HS-5 (cell line): Measurements from ENCODE around the gene FXYD6.

ENCODE experiments used
- DNase-seq: peaks from one replicate; pipeline ENCODE4 v3.0.0-alpha.2; 2012; ENCODE audit warnings: low read depth

FXYD6 gene

GRCh38 chr11:117828611-117829368 is 47.7 kb downstream of the FXYD6 start:
- no peak for DNase-seq

- no peak for DNase-seq
Observed at GRCh38 chr11:117827521-117828511, 48.6 kb downstream of the FXYD6 start.

GRCh38 chr11:117826832-117827231 is 49.6 kb downstream of the FXYD6 start:
- no peak for DNase-seq

GRCh38 chr11:117826190-117826570 is 50.3 kb downstream of the FXYD6 start:
- no peak for DNase-seq

GRCh38 chr11:117825538-117826189 is 50.8 kb downstream of the FXYD6 start:
- no peak for DNase-seq

- DNase-seq = no peak
Observed at GRCh38 chr11:117824571-117825537, 51.6 kb downstream of the FXYD6 start, which contains the start of gene FXYD2. FXYD2 (minus strand) TSS chr11:117824744; CDS start chr11:117824678, 66 bp downstream.

GRCh38 chr11:117823946-117824420 is 52.5 kb downstream of the FXYD6 start:
- DNase-seq = no peak

- no peak for DNase-seq
Observed at GRCh38 chr11:117823294-117823945, 53.0 kb downstream of the FXYD6 start.

GRCh38 chr11:117822074-117823033 is 54.1 kb downstream of the FXYD6 start:
- DNase-seq = no peak

- no peak for DNase-seq
Observed at GRCh38 chr11:117821431-117821830, 55.0 kb downstream of the FXYD6 start.

GRCh38 chr11:117820516-117820915 is 55.9 kb downstream of the FXYD6 start:
- DNase-seq = no peak

- no peak for DNase-seq
Observed at GRCh38 chr11:117820071-117820470, 56.4 kb downstream of the FXYD6 start.

- no peak for DNase-seq
Observed at GRCh38 chr11:117819096-117820040, 57.1 kb downstream of the FXYD6 start.

- no peak for DNase-seq
Observed at GRCh38 chr11:117818041-117818873, 58.2 kb downstream of the FXYD6 start.

- DNase-seq = peak; percentile 38
Observed at GRCh38 chr11:117817368-117818040, 59.0 kb downstream of the FXYD6 start.

GRCh38 chr11:117816846-117817367 is 59.6 kb downstream of the FXYD6 start:
- no peak for DNase-seq
